KMS-11 (cell line): ENCODE data around the gene ENPP6.

Experiments used
- H2AFZ ChIP-seq: fragments of 200-600 bp; sonication (generic); 2 replicates; pipeline ENCODE4 v1.6.1; 2016; ENCODE audit warnings: antibody characterized with exemption, mixed run types, low read depth
- H3K27ac ChIP-seq: fragments of 200-600 bp; sonication (generic); 2 replicates; pipeline ENCODE4 v1.6.1; 2016; ENCODE audit warnings: mild to moderate bottlenecking, mixed run types
- H3K27me3 ChIP-seq: fragments of 200-600 bp; sonication (generic); 2 replicates; pipeline ENCODE4 v1.6.1; 2017; ENCODE audit warnings: mild to moderate bottlenecking, low read depth, mixed run types, moderate library complexity; ENCODE audit not compliant: insufficient read depth
- H3K36me3 ChIP-seq: fragments of 200-600 bp; sonication (generic); 2 replicates; pipeline ENCODE4 v1.6.1; 2017; ENCODE audit warnings: mild to moderate bottlenecking, mixed run types; ENCODE audit not compliant: insufficient read depth
- H3K4me1 ChIP-seq: fragments of 200-600 bp; sonication (generic); 2 replicates; pipeline ENCODE4 v1.6.1; 2016; ENCODE audit warnings: mild to moderate bottlenecking, low read depth, mixed run types; ENCODE audit not compliant: poor library complexity, severe bottlenecking
- H3K4me2 ChIP-seq: fragments of 200-600 bp; sonication (generic); 2 replicates; pipeline ENCODE4 v1.7.0; 2016; ENCODE audit warnings: mild to moderate bottlenecking, mixed run types
- H3K4me3 ChIP-seq: fragments of 200-600 bp; sonication (generic); IDR thresholded peaks from 2 replicates; pipeline ENCODE4 v1.6.1; 2017; ENCODE audit warnings: low read depth, low read length, mixed read lengths; ENCODE audit not compliant: insufficient read depth
- H3K79me2 ChIP-seq: fragments of 200-600 bp; sonication (generic); 2 replicates; pipeline ENCODE4 v1.6.1; 2016; ENCODE audit warnings: low read depth, mixed run types; ENCODE audit not compliant: insufficient read depth
- H3K9ac ChIP-seq: fragments of 200-600 bp; sonication (generic); 2 replicates; pipeline ENCODE4 v1.6.1; 2016; ENCODE audit warnings: mild to moderate bottlenecking, mixed run types
- H4K20me1 ChIP-seq: fragments of 200-600 bp; sonication (generic); 2 replicates; pipeline ENCODE4 v1.6.1; 2016; ENCODE audit warnings: mild to moderate bottlenecking, mixed run types; ENCODE audit not compliant: insufficient read depth
- TF ChIP-seq, protein P1 (sequence below): fragments of 200-600 bp; sonication (generic); conservative IDR thresholded peaks from 2 replicates; pipeline ENCODE4 v1.6.1; 2017; ENCODE audit warnings: low read depth, mild to moderate bottlenecking, antibody characterized with exemption, low read length, moderate library complexity, mixed read lengths

Gene ENPP6

DNA sequence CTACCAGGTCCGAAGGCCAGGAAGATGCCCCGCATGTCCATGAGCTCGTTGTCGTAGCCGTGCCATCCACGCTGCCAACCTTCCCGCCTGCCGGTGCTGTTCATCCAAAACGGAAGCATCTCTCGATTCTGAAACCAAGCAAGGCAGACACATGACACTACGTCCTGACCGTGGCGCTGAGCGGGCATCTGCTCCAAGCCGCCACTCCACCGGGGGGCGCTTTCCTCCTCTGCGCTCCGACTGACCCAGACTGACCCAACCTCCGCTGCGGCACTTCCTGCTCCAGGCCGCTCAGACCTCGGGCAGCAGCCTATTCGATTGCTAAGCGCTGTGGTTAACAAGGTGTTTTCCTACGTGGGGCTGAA is 120.5 kb downstream of the ENPP6 start:
- H2AFZ ChIP-seq = peak overlapping the region; percentile 2; the same call in 1 of the 2 replicates
- H3K4me1 ChIP-seq = no peaks in the 10 kb centered on the region
- peak overlapping the region; percentile 23; the same call in 1 of the 2 replicates for H3K4me2 ChIP-seq
- H3K27me3 ChIP-seq = no peaks in the 10 kb centered on the region
- H3K27ac ChIP-seq = no peak overlapping the region
- no peak overlapping the region for H3K4me3 ChIP-seq
- no peaks in the 10 kb centered on the region for H3K36me3 ChIP-seq
- peak overlapping the region; percentile 10; the same call in 1 of the 2 replicates for H3K9ac ChIP-seq
- TF ChIP-seq, protein P1, sequence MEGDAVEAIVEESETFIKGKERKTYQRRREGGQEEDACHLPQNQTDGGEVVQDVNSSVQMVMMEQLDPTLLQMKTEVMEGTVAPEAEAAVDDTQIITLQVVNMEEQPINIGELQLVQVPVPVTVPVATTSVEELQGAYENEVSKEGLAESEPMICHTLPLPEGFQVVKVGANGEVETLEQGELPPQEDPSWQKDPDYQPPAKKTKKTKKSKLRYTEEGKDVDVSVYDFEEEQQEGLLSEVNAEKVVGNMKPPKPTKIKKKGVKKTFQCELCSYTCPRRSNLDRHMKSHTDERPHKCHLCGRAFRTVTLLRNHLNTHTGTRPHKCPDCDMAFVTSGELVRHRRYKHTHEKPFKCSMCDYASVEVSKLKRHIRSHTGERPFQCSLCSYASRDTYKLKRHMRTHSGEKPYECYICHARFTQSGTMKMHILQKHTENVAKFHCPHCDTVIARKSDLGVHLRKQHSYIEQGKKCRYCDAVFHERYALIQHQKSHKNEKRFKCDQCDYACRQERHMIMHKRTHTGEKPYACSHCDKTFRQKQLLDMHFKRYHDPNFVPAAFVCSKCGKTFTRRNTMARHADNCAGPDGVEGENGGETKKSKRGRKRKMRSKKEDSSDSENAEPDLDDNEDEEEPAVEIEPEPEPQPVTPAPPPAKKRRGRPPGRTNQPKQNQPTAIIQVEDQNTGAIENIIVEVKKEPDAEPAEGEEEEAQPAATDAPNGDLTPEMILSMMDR = peak; percentile 49; the same call in 1 of the 2 replicates
- H3K79me2 ChIP-seq = no peaks in the 10 kb centered on the region
- H4K20me1 ChIP-seq = no peaks in the 10 kb centered on the region

DNA sequence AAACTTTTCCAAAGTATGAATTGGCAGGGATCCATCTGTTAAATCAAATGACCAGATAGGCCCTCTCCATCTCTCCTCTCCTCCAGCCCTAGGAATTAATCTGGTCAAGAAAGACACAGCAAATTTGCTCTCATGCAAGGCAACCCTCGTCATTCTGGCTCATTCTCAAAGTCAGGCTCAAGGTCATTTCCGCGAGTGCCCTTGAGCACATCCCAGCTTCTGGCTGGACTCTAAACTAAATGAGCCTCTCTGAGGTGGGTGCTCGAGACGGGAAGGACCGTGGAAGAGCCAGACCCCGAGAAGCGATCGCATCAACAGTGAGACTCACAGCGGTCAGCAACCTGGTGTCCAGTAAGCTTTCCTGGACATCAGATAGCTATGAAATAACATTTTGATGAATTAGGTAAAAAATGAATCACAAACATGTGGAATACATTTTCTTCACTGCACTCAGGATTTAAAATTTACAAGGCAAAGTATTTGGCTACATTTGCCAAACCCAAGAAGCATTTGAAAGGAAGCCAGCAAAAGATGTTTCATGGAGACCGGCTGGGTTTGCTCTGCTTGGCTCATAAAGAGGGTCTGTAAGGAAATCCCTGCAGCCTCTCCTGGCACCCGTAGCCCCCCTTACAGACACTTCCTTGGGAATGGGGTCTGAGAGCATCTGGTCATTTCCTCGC is 121.0 kb downstream of the ENPP6 start:
- TF ChIP-seq, protein P1 = no peak
- Histone ChIP-seq H3K4me3 (no peak overlapping the region), H3K4me2 (peak overlapping the region; percentile 9; the same call in 1 of the 2 replicates), H3K36me3 (no peaks in the 10 kb centered on the region), H4K20me1 (no peaks in the 10 kb centered on the region), H3K9ac (peak overlapping the region; percentile 10; the same call in 1 of the 2 replicates), H3K27ac (no peak overlapping the region), H2AFZ (peak overlapping the region; percentile 2; the same call in 1 of the 2 replicates), H3K27me3 (no peaks in the 10 kb centered on the region), H3K79me2 (no peaks in the 10 kb centered on the region), H3K4me1 (no peaks in the 10 kb centered on the region)

DNA sequence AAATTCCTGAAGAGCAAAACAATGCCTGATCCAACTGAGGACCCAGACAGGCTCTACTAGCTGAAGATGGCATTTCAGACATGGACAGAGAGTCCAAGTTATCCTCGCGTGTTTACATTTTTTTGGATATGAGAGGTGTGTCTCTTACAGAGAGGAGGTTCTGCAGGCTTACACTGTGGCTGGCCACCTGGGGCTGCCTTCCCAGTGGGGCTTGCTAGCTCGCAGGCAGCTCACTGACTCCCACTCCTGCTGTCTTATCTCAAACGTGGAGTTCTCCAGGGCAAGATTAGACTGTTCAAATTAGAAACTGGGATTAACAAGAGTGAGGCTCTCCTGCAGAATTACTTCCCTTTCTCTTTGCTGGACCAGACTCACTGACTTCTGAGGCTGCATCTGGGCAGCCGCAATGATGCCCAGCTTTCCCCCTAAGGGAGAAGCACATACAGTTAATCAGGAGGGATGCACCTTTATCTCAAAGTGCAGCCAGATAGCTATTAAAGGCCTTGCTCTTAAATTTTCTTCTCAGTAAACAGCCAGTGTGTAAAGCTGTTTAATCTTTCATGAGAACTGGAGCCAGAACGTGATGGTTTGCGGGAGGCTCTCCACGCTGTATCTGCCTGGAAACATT is 123.0 kb downstream of the ENPP6 start:
- H3K4me3 ChIP-seq = no peak overlapping the region
- no peak overlapping the region for H3K4me2 ChIP-seq
- H3K4me1 ChIP-seq = no peaks in the 10 kb centered on the region
- no peak overlapping the region for H3K27ac ChIP-seq
- H3K79me2 ChIP-seq = no peaks in the 10 kb centered on the region
- no peak overlapping the region for H3K9ac ChIP-seq
- no peak overlapping the region for H2AFZ ChIP-seq
- H3K27me3 ChIP-seq = no peaks in the 10 kb centered on the region
- no peaks in the 10 kb centered on the region for H3K36me3 ChIP-seq
- TF ChIP-seq, protein P1 = no peak
- H4K20me1 ChIP-seq = no peaks in the 10 kb centered on the region

DNA sequence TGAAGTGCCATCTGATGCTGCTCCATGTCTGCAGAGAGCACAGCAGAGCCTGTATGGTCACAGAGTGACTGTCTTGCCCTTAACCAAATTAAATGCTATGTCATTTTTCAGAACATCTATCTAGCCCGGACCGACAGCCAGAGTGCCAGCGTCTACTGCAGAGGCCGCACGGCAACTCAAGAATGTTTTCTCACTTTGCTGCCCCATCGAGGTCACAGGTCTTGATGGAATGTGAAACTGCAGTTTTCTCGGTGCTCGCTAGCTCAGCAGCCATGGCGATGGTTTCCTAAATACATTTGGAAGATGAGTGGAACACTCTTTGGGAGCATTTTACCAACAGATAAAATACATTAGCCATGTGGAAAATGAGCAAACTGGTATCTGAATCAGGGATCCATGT is 125.7 kb downstream of the ENPP6 start:
- Histone ChIP-seq H3K4me1 (no peaks in the 10 kb centered on the region), H3K79me2 (no peaks in the 10 kb centered on the region), H3K36me3 (no peaks in the 10 kb centered on the region), H3K4me2 (no peak overlapping the region), H3K4me3 (no peak overlapping the region), H3K9ac (no peak overlapping the region), H2AFZ (no peak overlapping the region), H3K27me3 (no peaks in the 10 kb centered on the region), H4K20me1 (no peaks in the 10 kb centered on the region), H3K27ac (no peak overlapping the region)
- TF ChIP-seq, protein P1 = no peak
